ENCODE results near the gene GALNT9.

Gene GALNT9

DNA sequence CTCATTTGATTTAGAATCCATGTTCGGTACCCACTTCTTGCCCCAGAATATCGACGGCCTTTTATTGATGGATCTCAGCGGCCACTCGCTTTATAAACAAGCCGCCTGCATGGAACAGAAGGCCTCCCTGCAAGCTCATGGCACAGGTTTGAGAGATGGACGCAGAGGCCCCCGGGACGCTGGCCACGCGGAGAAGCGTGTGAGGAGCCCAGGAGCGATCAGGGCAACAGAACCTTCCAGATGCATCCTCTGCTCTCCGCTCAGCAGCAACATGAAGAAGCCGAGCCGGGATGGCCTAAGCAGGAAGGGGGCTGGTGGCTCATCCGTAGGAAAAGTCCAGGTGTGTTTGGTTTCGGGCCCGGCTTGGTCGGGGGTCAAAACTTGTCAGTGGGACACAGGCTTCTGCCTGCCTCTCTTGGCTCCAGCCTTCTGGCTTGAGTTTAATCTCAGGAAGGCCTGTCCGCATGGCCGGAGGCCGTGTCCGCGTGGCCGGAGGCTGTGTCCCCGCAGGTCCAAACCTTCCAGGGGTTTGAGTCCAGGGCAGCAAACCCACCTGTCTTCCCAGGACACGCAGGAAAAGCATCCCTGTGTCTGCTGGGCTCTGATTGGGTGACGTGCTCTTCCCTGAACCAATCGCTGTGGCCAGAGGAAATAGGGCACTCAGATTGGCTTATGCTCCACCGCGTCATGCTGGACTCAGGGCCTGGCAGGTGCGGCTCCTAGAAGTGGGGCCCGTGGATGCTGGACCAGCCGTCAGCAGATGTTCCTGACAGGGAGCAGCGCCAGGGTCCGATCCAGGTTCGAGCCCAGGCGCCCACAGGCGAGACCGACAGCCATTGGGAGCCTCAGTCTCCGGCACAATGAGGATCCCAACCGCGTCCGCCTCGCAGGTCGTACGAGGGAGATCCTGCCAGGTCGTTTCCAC is 65.0 kb downstream of the GALNT9 start:
- H3K27me3 ChIP-seq: peaks cover 5% of the 10 kb centered on the region; the same call in 1 of the 2 replicates
- TF ChIP-seq Cebpa-rat (IDR thresholded peaks at IDR 0.05): no peak
- no peak overlapping the region for H3K9ac ChIP-seq
- no peaks in the 10 kb centered on the region for H3K36me3 ChIP-seq
- no peaks in the 10 kb centered on the region for H4K20me1 ChIP-seq
- no peak overlapping the region for H3K4me3 ChIP-seq
- no peak overlapping the region for H3K27ac ChIP-seq
- H3K4me2 ChIP-seq: no peak overlapping the region; the same call in 1 of the 2 replicates
- H3K4me1 ChIP-seq: peaks cover 37% of the 10 kb centered on the region
- H3K9me3 ChIP-seq: no peaks in the 10 kb centered on the region

DNA sequence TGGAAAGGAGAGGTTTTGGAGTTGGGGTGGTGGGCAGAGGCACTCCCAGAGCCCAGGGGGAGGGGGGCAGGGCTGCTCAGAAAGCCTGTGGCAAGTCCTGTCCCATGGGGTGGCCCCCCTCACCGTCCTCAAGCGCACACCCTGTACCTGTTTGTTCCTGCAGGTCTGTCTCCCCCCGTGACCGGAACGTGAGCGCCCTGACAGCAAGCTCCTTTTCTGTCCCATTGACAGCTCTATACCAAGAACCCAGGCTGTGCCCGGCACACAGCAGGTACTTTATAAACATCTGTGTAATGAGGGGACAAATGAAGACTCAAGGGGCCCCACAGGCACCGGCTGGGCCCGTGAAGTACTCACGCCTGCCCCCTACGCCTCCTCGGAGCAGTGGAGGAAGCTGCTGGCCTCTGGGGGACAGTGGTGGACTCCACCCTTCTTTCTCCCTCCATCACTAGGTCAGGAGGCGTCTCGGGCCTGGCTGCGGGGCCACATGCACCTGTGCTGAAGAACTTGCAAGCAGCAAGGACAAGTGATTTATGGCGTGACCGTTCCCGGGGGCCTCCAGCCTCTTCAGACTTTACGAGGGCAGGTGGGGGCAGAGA is 65.8 kb downstream of the GALNT9 start:
- Histone ChIP-seq H3K4me3 (no peak overlapping the region), H3K27ac (no peak overlapping the region), H3K9ac (no peak overlapping the region), H4K20me1 (no peaks in the 10 kb centered on the region), H3K4me2 (peak overlapping the region; percentile 19; the same call in 1 of the 2 replicates), H3K4me1 (peaks cover 43% of the 10 kb centered on the region), H3K36me3 (no peaks in the 10 kb centered on the region), H3K9me3 (no peaks in the 10 kb centered on the region), H3K27me3 (no peaks in the 10 kb centered on the region)
- TF ChIP-seq Cebpa-rat (IDR thresholded peaks at IDR 0.05): no peak

DNA sequence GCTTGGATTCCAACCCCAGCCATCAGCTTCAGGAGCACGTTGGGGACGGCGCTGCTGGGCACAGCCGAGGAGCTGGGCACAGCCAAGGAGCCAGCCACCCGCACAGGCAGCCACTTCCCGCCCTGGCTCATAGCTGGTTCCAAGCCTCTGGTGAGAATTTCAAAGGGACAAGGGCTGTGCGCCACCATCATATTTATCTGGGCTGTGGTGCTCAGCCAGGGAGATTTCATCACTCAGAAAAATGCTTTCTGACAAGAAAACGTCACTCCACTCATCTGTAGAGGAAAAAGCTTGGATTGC is 66.4 kb downstream of the GALNT9 start:
- Histone ChIP-seq H3K4me3 (no peak overlapping the region), H3K27me3 (no peaks in the 10 kb centered on the region), H3K4me2 (peak overlapping the region; percentile 19; the same call in 1 of the 2 replicates), H3K9ac (no peak overlapping the region), H3K4me1 (peaks cover 43% of the 10 kb centered on the region), H3K27ac (no peak overlapping the region), H4K20me1 (no peaks in the 10 kb centered on the region), H3K9me3 (no peaks in the 10 kb centered on the region), H3K36me3 (no peaks in the 10 kb centered on the region)
- TF ChIP-seq Cebpa-rat (IDR thresholded peaks at IDR 0.05): no peak

DNA sequence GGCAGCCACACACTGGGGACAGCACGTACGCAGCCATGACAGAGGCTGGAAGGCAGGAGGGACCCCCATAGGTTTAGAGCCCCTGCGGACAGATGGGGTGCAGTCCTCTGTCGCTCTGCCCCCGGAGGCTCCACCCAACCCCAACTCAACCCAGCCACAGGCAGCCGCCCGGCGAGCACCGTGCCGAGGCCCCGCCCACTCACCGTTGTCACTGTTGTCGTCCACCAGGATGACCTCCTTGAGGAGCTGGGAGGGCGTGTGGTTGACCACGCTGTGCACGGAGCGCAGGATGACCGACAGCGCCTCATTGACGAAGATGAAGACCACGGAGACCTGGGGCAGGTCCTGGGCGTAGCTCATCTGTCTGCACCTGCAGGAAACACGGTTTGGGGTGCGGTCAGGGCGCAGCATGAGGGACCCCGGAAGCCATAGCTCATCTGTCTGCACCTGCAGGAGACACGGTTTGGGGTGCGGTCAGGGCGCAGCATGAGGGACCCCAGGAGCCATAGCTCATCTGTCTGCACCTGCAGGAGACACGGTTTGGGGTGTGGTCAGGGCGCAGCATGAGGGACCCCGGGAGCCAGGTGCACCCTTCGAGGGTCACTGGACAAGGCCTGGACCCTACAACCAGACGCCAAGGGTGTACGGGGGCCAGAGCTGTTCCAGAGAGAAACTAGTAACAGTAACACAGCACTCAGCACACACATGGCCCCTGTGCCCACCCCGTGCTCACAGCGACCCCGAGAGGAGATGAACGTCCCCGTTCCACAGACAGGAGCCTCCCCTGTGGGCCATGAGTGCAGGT is 66.9 kb downstream of the GALNT9 start:
- Histone ChIP-seq H3K36me3 (no peaks in the 10 kb centered on the region), H3K4me2 (peak overlapping the region; percentile 58; the same call in 1 of the 2 replicates), H3K9ac (no peak overlapping the region), H4K20me1 (no peaks in the 10 kb centered on the region), H3K4me1 (peaks cover 43% of the 10 kb centered on the region), H3K9me3 (no peaks in the 10 kb centered on the region), H3K27ac (no peak overlapping the region), H3K27me3 (no peaks in the 10 kb centered on the region), H3K4me3 (no peak overlapping the region)
- TF ChIP-seq Cebpa-rat (IDR thresholded peaks at IDR 0.05): no peak

DNA sequence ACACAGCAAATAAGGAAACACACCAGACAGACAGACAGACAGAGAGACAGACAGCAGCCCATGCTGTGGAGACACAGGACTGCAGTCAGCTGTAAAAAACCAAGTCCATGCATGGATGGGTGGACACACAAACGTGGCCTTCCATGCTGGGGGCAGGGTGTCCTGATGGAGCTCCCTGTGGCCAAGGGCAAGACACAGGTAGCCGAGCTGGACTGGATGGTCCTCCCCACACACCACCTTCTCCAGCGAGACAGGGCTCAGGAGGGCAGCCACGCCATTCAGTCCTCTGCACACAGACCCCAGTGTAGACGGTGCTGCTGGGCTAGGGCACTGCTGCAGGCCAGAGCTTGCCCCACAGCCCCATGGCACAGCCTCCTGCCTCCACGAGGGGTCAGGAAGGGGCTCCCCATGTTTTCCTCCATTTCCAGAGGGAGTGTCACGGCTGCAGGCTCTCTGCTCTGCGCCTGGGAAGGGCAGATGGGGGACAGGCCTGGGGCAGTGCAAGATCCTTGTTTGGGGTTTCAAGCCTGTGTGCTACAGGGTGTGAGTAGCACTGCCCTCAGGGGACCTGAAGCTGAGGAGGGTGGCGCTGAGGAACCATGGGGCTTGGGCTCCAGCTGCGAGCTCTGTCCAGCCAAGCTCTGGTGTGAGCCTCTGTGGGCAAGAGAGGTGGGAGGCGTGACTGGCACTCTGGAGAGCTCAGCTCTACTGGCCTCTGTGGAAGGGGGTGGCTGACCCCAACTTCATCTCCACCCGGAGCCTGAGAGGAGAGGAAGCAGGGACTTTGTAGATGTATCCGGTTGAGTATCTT is 67.9 kb downstream of the GALNT9 start:
- no peaks in the 10 kb centered on the region for H3K27me3 ChIP-seq
- no peak overlapping the region for H3K4me3 ChIP-seq
- no peak overlapping the region for H3K27ac ChIP-seq
- no peak overlapping the region for H3K9ac ChIP-seq
- no peaks in the 10 kb centered on the region for H3K9me3 ChIP-seq
- no peaks in the 10 kb centered on the region for H3K36me3 ChIP-seq
- no peak for TF ChIP-seq Cebpa-rat (IDR thresholded peaks at IDR 0.05)
- peaks cover 43% of the 10 kb centered on the region for H3K4me1 ChIP-seq
- H3K4me2 ChIP-seq: peak overlapping the region; percentile 58
- H4K20me1 ChIP-seq: no peaks in the 10 kb centered on the region

DNA sequence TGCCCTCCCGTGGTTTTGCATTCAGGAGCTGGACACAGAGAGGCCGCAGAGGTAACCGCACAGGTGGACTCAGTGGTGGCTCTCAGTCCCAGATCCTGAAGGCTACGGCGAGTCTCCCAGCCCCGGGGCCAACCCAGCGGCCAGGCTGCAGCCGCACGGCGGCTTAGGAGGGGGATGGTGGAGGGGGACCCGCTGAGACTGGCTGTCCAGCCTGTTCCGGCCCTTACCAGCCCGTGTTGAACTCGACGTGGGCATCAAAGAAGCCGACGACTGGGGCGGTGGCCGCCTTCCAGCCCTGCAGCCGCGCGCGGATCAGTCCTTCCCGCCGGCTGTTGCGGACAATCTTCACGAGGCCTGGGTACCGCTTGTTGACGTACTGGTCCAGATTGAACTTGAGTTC is 68.7 kb downstream of the GALNT9 start:
- H4K20me1 ChIP-seq: no peaks in the 10 kb centered on the region
- no peak overlapping the region for H3K27ac ChIP-seq
- H3K36me3 ChIP-seq: no peaks in the 10 kb centered on the region
- H3K4me2 ChIP-seq: 0 out of 2 replicates have a peak overlapping the region, but pooled peaks have one; percentile 58
- no peaks in the 10 kb centered on the region for H3K9me3 ChIP-seq
- H3K27me3 ChIP-seq: no peaks in the 10 kb centered on the region
- no peak overlapping the region for H3K4me3 ChIP-seq
- TF ChIP-seq Cebpa-rat (IDR thresholded peaks at IDR 0.05): no peak
- peaks cover 43% of the 10 kb centered on the region for H3K4me1 ChIP-seq
- H3K9ac ChIP-seq: no peak overlapping the region

DNA sequence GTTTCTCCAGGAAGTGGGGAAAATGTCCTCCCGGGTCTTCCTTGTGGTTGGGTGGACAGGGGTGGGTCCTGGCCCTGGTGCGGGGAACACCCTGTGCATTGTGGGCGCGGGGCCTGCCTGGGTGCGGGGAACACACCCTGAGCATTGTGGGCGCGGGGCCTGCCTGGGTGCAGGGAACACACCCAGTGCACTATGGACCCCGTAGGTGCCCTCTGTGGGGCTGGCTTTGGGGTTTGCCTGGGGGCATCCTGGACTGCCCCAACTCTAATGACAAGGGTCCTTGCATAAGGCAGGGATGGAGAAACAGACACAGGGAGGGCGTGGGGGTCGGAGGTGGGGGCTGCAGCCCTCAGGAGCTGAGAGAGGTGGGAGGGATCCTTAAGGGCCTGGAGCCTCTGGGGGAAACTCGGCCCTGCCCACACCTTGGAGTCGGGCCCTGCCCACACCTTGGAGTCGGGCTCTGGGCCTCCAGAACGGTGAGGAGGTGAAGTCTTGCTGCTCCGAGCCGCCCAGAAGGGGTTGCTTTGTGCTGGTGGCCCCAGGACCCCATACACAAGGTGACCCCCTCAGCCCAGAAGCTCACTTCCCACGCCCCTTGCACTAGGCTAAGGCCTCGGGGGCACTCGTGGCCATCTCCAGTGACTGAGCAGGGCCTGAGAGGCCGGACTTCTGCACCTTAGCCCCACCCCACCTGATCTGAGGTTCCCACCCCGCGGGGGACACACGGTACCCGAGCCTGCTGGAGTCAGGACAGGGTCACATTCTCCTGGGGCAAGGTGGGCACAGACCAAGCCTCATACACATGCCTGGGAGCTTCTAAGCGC is 69.3 kb downstream of the GALNT9 start:
- Histone ChIP-seq H3K4me1 (peaks cover 43% of the 10 kb centered on the region), H3K9ac (no peak overlapping the region), H3K9me3 (no peaks in the 10 kb centered on the region), H3K4me3 (no peak overlapping the region), H3K27ac (no peak overlapping the region), H3K27me3 (no peaks in the 10 kb centered on the region), H3K4me2 (peak overlapping the region; percentile 66), H3K36me3 (no peaks in the 10 kb centered on the region), H4K20me1 (no peaks in the 10 kb centered on the region)
- TF ChIP-seq Cebpa-rat (IDR thresholded peaks at IDR 0.05): no peak

DNA sequence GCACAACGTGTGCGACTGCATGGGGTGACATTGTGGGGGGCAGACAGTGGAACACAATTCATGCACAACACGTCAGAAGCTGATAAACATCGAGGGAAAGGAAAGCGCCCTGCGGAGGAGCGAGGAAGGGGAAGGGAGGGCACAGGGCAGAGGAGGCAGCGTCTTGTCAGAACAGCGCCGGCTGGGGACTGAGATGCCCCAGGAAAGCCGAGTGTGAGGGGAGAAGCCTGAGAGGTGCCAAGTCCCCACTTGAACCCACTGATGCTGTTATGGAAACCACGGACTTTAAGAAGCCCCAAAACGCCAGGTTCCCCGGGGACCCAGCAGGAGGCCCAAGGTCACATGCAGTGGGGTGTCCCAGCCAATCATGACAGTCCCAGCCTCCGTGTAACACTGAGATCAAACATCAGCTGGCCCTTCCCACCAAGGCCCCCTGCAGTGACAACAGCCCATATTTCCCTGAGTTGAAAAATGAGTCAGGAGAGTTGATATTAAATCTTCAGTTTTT is 70.0 kb downstream of the GALNT9 start:
- Histone ChIP-seq H4K20me1 (no peaks in the 10 kb centered on the region), H3K9ac (no peak overlapping the region), H3K9me3 (no peaks in the 10 kb centered on the region), H3K4me3 (no peak overlapping the region), H3K4me2 (peak overlapping the region; percentile 66), H3K27ac (no peak overlapping the region), H3K36me3 (no peaks in the 10 kb centered on the region), H3K27me3 (no peaks in the 10 kb centered on the region), H3K4me1 (peaks cover 43% of the 10 kb centered on the region)
- no peak for TF ChIP-seq Cebpa-rat (IDR thresholded peaks at IDR 0.05)
